COR-L47 (cell line): Measurements from ENCODE around the gene PNKD.

Source experiments
- DNase-seq: peaks from one replicate; lab custom pipeline; 2025; lab: John Stamatoyannopoulos, UW

The PNKD gene

GRCh38 chr2:218341381-218341780 lies 71.1 kb downstream of the PNKD start:
- DNase-seq = no peak

GRCh38 chr2:218342837-218343236 lies 72.5 kb downstream of the PNKD start:
- no peak for DNase-seq

- no peak for DNase-seq
Measured at GRCh38 chr2:218343591-218343990, 73.3 kb downstream of the PNKD start.

- DNase-seq = no peak
Measured at GRCh38 chr2:218344090-218344754, 73.9 kb downstream of the PNKD start.

- DNase-seq = no peak
Measured at GRCh38 chr2:218344755-218345417, 74.6 kb downstream of the PNKD start.

- DNase-seq = no peak
Measured at GRCh38 chr2:218345491-218346236, 75.3 kb downstream of the PNKD start.

GRCh38 chr2:218347172-218347571 lies 76.9 kb downstream of the PNKD start:
- no peak for DNase-seq

GRCh38 chr2:218354045-218354444 lies 83.7 kb downstream of the PNKD start:
- DNase-seq = no peak

- no peak for DNase-seq
Measured at GRCh38 chr2:218354850-218355443, 84.6 kb downstream of the PNKD start.

- DNase-seq = no peak
Measured at GRCh38 chr2:218357236-218358177, 87.2 kb downstream of the PNKD start.

- no peak for DNase-seq
Measured at GRCh38 chr2:218360453-218360852, 90.1 kb downstream of the PNKD start.

GRCh38 chr2:218362606-218363005 lies 92.3 kb downstream of the PNKD start:
- DNase-seq = no peak

- no peak for DNase-seq
Measured at GRCh38 chr2:218363736-218364135, 93.4 kb downstream of the PNKD start.

GRCh38 chr2:218364196-218364595 lies 93.9 kb downstream of the PNKD start:
- no peak for DNase-seq

GRCh38 chr2:218366621-218367414 lies 96.5 kb downstream of the PNKD start:
- DNase-seq = no peak

- no peak for DNase-seq
Measured at GRCh38 chr2:218367415-218368149, 97.3 kb downstream of the PNKD start.

GRCh38 chr2:218368150-218368528 lies 97.8 kb downstream of the PNKD start:
- DNase-seq = no peak

- peak; percentile 47 for DNase-seq
Measured at GRCh38 chr2:218368621-218369153, 98.4 kb downstream of the PNKD start.

- peak; percentile 42 for DNase-seq
Measured at GRCh38 chr2:218369330-218369729, 99.0 kb downstream of the PNKD start.
